IPS DF 4.7 (cell line): ENCODE data around the gene BCKDHA.

ENCODE experiments used
- DNase-seq: peaks from one replicate; pipeline ENCODE4 v3.0.0-alpha.2; 2013; ENCODE audit warnings: low spot score; ENCODE audit errors: extremely low read depth

Gene BCKDHA

GRCh38 chr19:41397086-41398049, at the start of gene BCKDHA, which contains the start of gene EXOSC5:
Gene BCKDHA (plus strand): TSS chr19:41397818. CDS start chr19:41397828, 10 bp downstream.
Gene EXOSC5 (minus strand): TSS chr19:41397359. CDS start chr19:41397328, 31 bp downstream.
- DNase-seq, result peak; percentile 99

- DNase-seq, result no peak
Measured at GRCh38 chr19:41350735-41351338, 46.8 kb upstream of the BCKDHA start.

GRCh38 chr19:41351339-41352245, 46.0 kb upstream of the BCKDHA start:
- DNase-seq, result no peak

- no peak for DNase-seq
Measured at GRCh38 chr19:41352279-41352608, 45.4 kb upstream of the BCKDHA start.

- no peak for DNase-seq
Measured at GRCh38 chr19:41352609-41353465, 44.8 kb upstream of the BCKDHA start.

- DNase-seq, result no peak
Measured at GRCh38 chr19:41353466-41354342, 43.9 kb upstream of the BCKDHA start, which contains the start of gene TGFB1. Gene TGFB1 (minus strand): TSS chr19:41353922. CDS start chr19:41353044, 878 bp downstream.

- DNase-seq, result no peak
Measured at GRCh38 chr19:41354343-41354953, 43.2 kb upstream of the BCKDHA start.

GRCh38 chr19:41355035-41355434, 42.6 kb upstream of the BCKDHA start:
- DNase-seq, result no peak

GRCh38 chr19:41355802-41356201, 41.8 kb upstream of the BCKDHA start:
- DNase-seq, result no peak

- no peak for DNase-seq
Measured at GRCh38 chr19:41356984-41357739, 40.5 kb upstream of the BCKDHA start.

GRCh38 chr19:41357746-41358145, 39.9 kb upstream of the BCKDHA start:
- DNase-seq, result no peak

GRCh38 chr19:41359741-41360140, 37.9 kb upstream of the BCKDHA start:
- DNase-seq, result no peak

GRCh38 chr19:41362143-41362847, 35.3 kb upstream of the BCKDHA start:
- DNase-seq, result no peak

- no peak for DNase-seq
Measured at GRCh38 chr19:41363371-41363752, 34.3 kb upstream of the BCKDHA start.

- peak; percentile 96 for DNase-seq
Measured at GRCh38 chr19:41363753-41364523, 33.7 kb upstream of the BCKDHA start, which contains the start of gene B9D2. Gene B9D2 (minus strand): TSS chr19:41364149. CDS start chr19:41363519, 630 bp downstream.

GRCh38 chr19:41364524-41365391, 32.9 kb upstream of the BCKDHA start:
- no peak for DNase-seq
